Pulmonary artery endothelial cell (primary cell): ENCODE data around the gene RAD51B. TPM values are rescaled to one million over a fixed set of nuclear protein-coding genes. Genes with fewer than 3 reads are reported as not detected.
"Not testable (repeated sequence)": the region's sequence is repeated elsewhere in the genome, so short reads cannot be mapped to it uniquely, and the experiment has no call there.

Source experiments
- DNase-seq: peaks from one replicate; pipeline ENCODE4 v3.0.0-alpha.2; 2011; ENCODE audit warnings: low read depth, low spot score
- total RNA-seq: library from RNA; depleted of rRNA; stranded (reverse); fragments of >200 nt; gene quantifications from 2 replicates; pipeline ENCODE4 v1.2.3, GENCODE V29; 2014

Gene RAD51B
- total RNA-seq, 1 donor from 2014 or later, result 9.8 TPM

- no peak for DNase-seq
These were observed 289.7 kb downstream of the RAD51B start for GRCh38 chr14:68109132-68109900.

- no peak for DNase-seq
These were observed 291.7 kb downstream of the RAD51B start for GRCh38 chr14:68111097-68111852.

- DNase-seq, result no peak
These were observed 292.3 kb downstream of the RAD51B start for GRCh38 chr14:68111853-68112270.

- DNase-seq, result no peak
These were observed 292.9 kb downstream of the RAD51B start for GRCh38 chr14:68112442-68112841.

DNA sequence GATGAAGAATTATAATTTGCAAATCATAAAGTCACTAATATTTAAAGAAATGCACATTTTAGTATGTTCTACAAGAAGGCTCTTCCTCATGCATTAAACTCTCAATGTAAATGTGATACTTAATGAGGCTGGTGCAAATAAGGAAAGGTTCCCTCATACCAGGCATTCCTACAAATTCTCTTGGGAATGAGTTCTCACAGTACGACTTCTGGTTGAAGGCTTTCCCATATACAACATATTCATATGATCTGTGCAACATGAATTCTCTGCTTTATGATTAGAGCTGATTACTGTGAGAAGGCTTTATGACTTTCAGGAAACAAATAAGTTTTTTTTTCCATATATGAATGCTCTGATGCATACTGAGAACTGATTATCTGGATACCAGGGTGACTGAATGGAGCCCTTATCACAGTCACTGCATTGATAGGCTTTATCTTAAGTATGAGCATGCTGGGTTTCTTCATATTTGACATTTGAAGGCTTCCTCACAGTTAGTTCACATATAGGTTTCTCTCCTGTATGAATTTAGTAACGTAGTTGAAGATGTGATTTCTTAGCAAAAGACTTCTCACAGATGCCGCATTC, 293.9 kb downstream of the RAD51B start:
- no peak for DNase-seq

DNA sequence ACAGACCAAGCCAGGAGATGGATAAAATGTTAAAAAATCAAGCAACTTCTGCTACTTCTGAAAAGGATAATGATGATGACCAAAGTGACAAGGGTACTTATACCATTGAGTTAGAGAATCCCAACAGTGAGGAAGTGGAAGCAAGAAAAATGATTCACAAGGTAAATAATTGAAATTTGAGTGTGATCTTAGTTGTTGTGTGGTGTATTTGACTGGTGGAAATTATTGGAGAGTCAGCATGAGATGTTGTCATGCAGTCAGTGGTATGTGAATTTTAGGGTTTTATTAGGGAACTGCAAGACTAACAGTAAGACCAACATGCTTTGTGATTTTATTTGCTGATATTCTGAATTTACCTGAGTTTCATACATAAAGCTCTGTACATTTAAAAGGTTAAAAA, 296.4 kb downstream of the RAD51B start:
- DNase-seq, result not testable (repeated sequence)

GRCh38 chr14:68122651-68123050, 303.1 kb downstream of the RAD51B start:
- no peak for DNase-seq

DNA sequence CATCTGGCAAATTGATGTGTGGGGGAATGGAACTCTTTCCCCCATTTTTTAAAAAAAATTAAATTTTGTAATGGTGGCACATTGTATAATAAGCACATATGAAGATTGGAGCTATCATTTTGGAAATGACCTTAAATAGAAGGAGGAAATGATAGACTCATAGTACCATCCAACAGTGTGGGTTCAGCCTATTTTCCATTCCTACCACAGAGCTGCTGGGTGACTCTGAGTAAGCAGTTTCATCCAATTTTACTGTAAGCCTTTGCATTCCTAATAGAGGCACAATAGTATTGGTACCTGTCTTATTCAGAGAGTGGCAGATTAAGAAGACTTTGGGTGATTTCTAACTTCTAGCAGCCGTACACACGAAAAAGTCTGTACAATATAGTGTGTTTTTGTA, 304.5 kb downstream of the RAD51B start:
- DNase-seq, result no peak

DNA sequence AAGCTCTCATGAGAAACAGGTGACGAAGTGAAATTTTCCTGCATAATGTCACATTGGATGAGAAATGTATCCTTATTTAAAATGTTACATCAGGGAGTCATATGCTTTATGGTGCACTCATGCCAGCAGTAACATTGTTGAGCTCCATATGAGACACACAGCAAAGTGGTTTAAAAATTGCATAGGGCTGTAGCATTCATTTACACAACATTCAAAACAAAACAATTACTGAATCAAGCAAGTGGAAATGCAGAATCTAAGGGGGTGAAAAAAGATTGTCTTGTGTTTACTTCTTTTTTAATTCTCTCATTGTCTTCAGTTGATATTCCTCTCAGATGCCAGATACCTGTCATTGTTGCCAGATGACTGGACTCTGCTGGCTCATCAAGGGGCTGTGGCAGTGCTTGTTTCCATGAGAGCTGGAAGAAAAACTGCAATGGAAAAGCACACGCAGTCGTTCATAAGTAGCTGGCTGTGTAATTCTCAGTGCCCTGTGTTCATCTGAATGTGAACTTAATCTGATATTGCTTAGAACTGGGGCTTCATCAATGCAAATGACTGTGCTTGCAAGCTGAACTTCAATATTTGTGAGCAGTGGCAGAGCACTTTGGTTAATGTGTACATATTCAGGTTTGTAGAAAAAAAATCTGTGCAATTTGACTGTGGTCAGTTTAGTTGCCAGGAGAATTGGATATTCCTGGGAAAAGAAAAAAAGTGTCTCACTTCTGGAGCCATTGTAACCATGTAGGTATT, 305.6 kb downstream of the RAD51B start:
- no peak for DNase-seq

DNA sequence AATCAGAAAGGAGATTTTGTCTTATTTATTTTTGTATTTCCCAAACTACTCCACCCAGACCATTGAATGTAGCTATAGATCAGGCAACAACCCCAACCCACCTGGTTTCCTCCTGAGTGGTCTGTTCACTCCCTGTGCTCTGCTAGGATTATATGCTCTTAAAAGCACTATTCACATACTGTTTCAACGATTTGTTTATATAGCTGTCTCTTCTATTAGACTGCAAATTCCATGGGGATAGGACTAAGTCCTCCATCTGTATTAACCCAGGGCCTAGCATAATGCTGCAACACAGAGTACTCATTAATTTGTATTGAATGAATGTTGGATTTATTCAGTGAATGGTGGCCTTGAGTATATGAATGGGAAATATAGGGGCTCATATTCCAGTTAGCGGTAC, 307.6 kb downstream of the RAD51B start:
- no peak for DNase-seq

GRCh38 chr14:68131907-68132306, 312.3 kb downstream of the RAD51B start:
- DNase-seq, result no peak

GRCh38 chr14:68132563-68133121, 313.1 kb downstream of the RAD51B start:
- DNase-seq, result no peak

GRCh38 chr14:68133856-68134255, 314.3 kb downstream of the RAD51B start:
- DNase-seq, result no peak

GRCh38 chr14:68135028-68135427, 315.4 kb downstream of the RAD51B start:
- no peak for DNase-seq

DNA sequence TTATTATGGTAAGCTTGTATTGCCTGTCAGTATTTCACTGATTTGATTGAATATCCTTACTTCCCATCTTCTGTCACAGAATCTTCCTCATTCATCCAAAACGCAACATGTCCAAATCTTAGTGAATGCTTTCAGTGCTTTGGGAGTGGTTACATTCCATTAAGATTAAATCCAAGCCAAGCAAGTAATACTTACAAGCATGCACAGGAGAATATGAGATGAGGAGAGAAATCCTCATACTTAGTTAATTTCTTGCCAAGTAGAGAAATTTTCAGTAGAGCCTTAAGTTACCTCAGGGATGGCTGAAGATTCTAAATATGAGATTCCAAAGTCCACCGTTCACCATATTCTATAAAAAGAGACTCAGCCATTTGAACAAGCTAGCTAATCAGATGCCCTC, 316.0 kb downstream of the RAD51B start:
- DNase-seq, result no peak

- no peak for DNase-seq
These were observed 318.4 kb downstream of the RAD51B start for GRCh38 chr14:68137704-68138619.

DNA sequence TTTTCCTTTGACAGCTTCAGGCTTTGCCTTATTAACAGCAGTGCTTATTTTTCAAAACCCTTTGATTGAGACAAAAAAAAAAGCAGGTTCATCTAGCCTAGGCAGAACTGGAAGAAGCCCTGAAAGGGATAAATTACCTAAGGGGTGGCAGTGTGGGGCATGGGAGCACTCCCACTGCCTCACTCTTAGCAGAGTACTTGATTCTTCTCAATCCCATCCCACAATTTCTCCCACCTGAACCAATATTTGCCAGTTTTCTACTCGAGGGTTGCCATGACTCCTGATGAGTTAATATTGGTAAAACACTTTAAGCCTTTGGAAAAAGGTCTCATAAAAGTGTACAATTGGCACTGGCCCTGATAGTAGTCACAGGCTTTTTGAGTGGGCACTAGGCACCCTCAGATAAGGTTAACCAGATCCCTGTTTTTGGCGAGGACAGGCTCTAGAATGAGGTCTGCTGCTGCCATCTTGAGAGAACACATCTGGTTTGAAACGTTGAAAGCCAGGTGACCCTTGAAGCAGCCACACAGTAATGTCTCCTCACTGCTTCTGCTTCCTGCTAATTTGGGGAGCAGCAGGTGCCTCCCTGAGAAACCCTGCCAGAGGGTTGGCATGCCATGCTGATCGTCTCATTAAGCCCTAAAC, 320.0 kb downstream of the RAD51B start:
- no peak for DNase-seq

- peak; percentile 80 for DNase-seq
These were observed 320.6 kb downstream of the RAD51B start for GRCh38 chr14:68140076-68140741.

DNA sequence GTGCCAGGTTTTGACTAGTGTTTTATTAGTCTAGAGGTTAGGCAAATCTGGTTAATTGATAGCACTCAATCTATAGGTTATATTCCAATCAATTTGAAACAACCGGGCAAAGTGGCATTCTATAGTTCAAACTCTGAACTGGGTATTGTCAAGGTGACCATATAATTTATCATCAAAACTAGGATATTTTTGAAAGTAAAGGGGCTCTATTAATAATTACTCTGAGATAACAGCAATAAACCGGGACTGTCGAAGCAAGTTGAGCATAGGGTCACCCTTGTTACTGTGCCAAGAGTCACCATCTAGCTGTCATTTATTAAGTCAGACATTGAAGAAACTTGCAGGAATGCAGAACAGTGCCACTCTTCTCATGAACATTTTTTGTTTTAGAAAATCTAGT, 321.2 kb downstream of the RAD51B start:
- no peak for DNase-seq
